Activated naive CD4-positive, alpha-beta T cell treated with anti-CD3 and anti-CD28 coated beads, Interleukin-2, amount 10 ng/mL, durations not matched to agents 7 days and 5 days (primary cell): ENCODE results near the gene CD79B.

Experiments used
- CTCF ChIA-PET: fragments of 350-600 bp; sonication (Branson Sonifier 250); formaldehyde crosslinking; loops from one replicate; lab custom pipeline; 2021; ENCODE audit warnings: antibody characterized with exemption; lab: Charles Lee
- DNase-seq: peaks from one replicate; pipeline ENCODE4 v3.0.0-alpha.2; 2020
- H3K27ac Mint-ChIP-seq: one replicate; pipeline ENCODE4 v1.8.0; 2021; ENCODE audit warnings: mild to moderate bottlenecking, moderate library complexity, mixed read lengths
- H3K27me3 Mint-ChIP-seq: one replicate; pipeline ENCODE4 v1.8.0; 2021; ENCODE audit warnings: mild to moderate bottlenecking, mixed read lengths
- H3K36me3 Mint-ChIP-seq: one replicate; pipeline ENCODE4 v1.8.0; 2021; ENCODE audit warnings: mixed read lengths
- H3K4me1 Mint-ChIP-seq: one replicate; pipeline ENCODE4 v1.8.0; 2021; ENCODE audit warnings: mixed read lengths
- H3K4me3 Mint-ChIP-seq: one replicate; pipeline ENCODE4 v1.8.0; 2021; ENCODE audit warnings: mild to moderate bottlenecking, moderate library complexity, mixed read lengths
- H3K9me3 Mint-ChIP-seq: one replicate; pipeline ENCODE4 v1.8.0; 2021; ENCODE audit warnings: mixed read lengths

Gene CD79B

GRCh38 chr17:63931981-63932561 lies at the start of gene CD79B:
TSS of gene CD79B (minus strand) at chr17:63932331. CDS start at chr17:63932261, 70 bp downstream.
- H3K27ac Mint-ChIP-seq: peak within 1 kb of the TSS; percentile 90
- peaks cover 37% of the 10 kb centered on the region for H3K27me3 Mint-ChIP-seq
- peak within 1 kb of the TSS; percentile 93 for H3K4me3 Mint-ChIP-seq
- H3K36me3 Mint-ChIP-seq: peaks cover 11% of the 10 kb centered on the region
- CTCF ChIA-PET: interaction anchor here (0.9 to 5.9 kb wide), 11 partner anchors 8 to 350 kb away, joined by 3 to 39 read pairs (median 6); partner anchors contain the start of genes CSHL1 and GH1
- no peaks in the 10 kb centered on the region for H3K9me3 Mint-ChIP-seq
- peaks cover 32% of the 10 kb centered on the region for H3K4me1 Mint-ChIP-seq
- peak; percentile 64 for DNase-seq

DNA sequence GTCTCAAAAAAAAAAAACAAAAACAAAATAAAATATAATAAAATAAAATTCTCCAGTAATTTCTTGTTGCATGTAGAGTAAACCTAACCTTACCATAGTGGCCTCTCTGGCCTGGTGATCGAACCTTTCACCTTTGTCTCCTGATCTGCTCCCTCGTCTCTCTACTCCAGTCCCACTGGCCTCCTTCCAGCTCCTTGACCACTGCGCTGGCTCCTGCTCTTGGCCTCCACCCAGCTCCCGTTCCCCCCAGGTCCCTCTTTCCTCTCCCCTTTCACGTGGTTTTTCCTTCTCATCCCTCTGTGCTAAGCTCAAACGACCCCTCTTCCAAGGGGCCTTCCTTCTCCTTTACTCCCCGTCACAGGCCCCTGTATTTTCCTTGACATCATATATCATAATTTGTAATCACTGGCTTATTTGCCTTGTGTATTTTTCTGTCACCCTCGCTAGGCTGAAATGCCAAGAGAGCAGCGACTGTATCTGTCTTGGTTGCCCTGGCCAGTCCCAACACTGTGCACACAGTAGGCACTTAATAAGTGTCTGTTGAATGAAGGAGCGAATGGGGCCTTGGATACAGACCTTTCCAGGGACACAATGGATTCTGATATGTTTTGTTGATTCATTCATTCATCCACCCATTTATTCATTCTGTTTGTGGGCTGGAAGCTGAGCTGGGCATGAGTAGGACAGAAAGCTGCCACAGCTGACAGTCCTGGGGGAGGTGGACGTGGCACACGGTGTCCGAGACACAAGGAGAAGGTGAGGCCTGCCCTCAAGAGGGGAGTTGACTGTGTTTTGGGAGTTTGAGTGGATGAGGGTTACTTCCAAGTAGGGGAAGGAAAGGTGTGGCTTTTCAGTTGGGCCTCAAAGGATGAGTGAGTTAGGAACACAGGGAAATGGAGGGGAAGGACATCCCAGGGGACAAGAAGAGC lies 46.4 kb upstream of the CD79B start:
- Mint-ChIP-seq H3K27ac (no peak overlapping the region), H3K36me3 (peaks cover 4% of the 10 kb centered on the region), H3K4me3 (no peak overlapping the region), H3K4me1 (peaks cover 5% of the 10 kb centered on the region), H3K27me3 (no peaks in the 10 kb centered on the region), H3K9me3 (peaks cover 11% of the 10 kb centered on the region)
- no peak for DNase-seq
- CTCF ChIA-PET: interaction anchor here (0.9 to 3.1 kb wide), 4 partner anchors 12 to 155 kb away, joined by 3 to 9 read pairs (median 3); partner anchors contain the start of gene GH1

DNA sequence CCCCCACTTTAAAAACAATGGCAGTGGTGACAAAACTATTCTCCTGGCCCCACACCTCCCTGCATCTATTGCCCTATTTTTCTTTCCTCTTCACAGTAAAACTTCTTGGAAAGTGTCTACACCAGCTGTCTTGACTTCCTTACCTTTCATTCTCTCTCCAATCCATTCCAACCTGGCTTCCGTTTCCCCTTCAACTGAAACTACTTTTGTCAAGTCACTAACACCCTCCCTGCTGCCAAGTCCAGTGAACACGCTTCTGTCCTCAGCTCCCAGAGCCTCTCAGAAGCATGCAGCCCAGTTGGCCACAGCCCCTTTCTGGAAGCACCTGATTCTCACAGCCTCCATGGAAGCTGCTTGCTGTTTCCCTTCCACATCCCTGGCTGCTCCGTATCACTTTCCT lies 44.6 kb upstream of the CD79B start:
- Mint-ChIP-seq H3K36me3 (no peaks in the 10 kb centered on the region), H3K27ac (no peak overlapping the region), H3K27me3 (no peaks in the 10 kb centered on the region), H3K4me1 (peaks cover 5% of the 10 kb centered on the region), H3K4me3 (no peak overlapping the region), H3K9me3 (peaks cover 1% of the 10 kb centered on the region)
- DNase-seq: no peak
- CTCF ChIA-PET: interaction anchor here (1.0 to 1.7 kb wide), 2 partner anchors 11 to 14 kb away, joined by 3 to 9 read pairs; no protein-coding TSS in a partner anchor

- Mint-ChIP-seq H3K36me3 (no peaks in the 10 kb centered on the region), H3K27me3 (peaks cover 3% of the 10 kb centered on the region), H3K4me1 (peaks cover 5% of the 10 kb centered on the region), H3K4me3 (no peak overlapping the region), H3K9me3 (no peaks in the 10 kb centered on the region), H3K27ac (no peak overlapping the region)
- DNase-seq: no peak
- CTCF ChIA-PET: interaction anchor here (0.7 to 1.7 kb wide), 4 partner anchors 10 to 50 kb away, joined by 3 to 9 read pairs (median 3); no protein-coding TSS in a partner anchor
Observed at GRCh38 chr17:63975541-63976092, 43.5 kb upstream of the CD79B start.

DNA sequence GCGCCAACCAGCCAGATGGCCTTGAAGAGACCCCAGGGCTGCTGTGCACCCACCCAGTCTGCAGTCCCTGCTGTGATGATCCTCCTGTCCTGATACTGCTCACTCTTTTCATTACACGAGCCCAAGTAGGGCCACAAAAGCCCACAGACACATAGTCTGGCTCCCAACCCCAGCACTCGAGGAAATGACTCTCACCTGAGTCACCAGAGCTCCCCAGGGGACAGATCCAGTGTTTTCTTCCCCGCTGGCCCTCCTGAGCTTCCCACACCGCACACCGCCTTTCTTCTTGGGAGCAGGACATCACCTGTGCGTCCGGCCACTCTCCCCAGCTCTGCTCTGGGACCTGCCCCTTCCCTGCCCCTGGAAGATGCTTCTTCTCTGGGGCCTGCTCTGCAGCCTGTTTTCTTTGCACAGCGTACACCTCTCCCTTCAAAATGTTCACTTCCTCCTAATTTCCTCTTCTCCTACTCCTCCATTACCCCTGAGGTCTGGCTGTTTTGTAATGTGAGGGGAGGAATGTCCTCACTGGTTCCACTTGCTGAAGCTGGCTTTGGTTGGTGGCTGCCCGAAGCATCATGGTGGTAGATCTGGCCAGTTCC lies 42.6 kb upstream of the CD79B start:
- H3K9me3 Mint-ChIP-seq: no peaks in the 10 kb centered on the region
- peaks cover 6% of the 10 kb centered on the region for H3K27me3 Mint-ChIP-seq
- CTCF ChIA-PET: interaction anchor here (0.7 to 1.7 kb wide), 3 partner anchors 16 to 54 kb away, joined by 3 to 9 read pairs (median 6); no protein-coding TSS in a partner anchor
- H3K4me1 Mint-ChIP-seq: peaks cover 5% of the 10 kb centered on the region
- H3K27ac Mint-ChIP-seq: no peak overlapping the region
- no peaks in the 10 kb centered on the region for H3K36me3 Mint-ChIP-seq
- DNase-seq: no peak
- no peak overlapping the region for H3K4me3 Mint-ChIP-seq

GRCh38 chr17:63973930-63974593 lies 41.9 kb upstream of the CD79B start:
- no peaks in the 10 kb centered on the region for H3K36me3 Mint-ChIP-seq
- no peaks in the 10 kb centered on the region for H3K9me3 Mint-ChIP-seq
- DNase-seq: no peak
- CTCF ChIA-PET: interaction anchor here (0.7 to 1.7 kb wide), 3 partner anchors 17 to 53 kb away, joined by 3 to 6 read pairs (median 4); no protein-coding TSS in a partner anchor
- H3K4me1 Mint-ChIP-seq: peaks cover 5% of the 10 kb centered on the region
- H3K4me3 Mint-ChIP-seq: no peak overlapping the region
- H3K27me3 Mint-ChIP-seq: peaks cover 12% of the 10 kb centered on the region
- no peak overlapping the region for H3K27ac Mint-ChIP-seq

- Mint-ChIP-seq H3K4me1 (peaks cover 5% of the 10 kb centered on the region), H3K9me3 (no peaks in the 10 kb centered on the region), H3K27ac (no peak overlapping the region), H3K27me3 (peaks cover 17% of the 10 kb centered on the region), H3K4me3 (no peak overlapping the region), H3K36me3 (no peaks in the 10 kb centered on the region)
- CTCF ChIA-PET: interaction anchor here (0.9 to 1.7 kb wide), 2 partner anchors 17 to 27 kb away, joined by 4 to 6 read pairs; no protein-coding TSS in a partner anchor
- DNase-seq: no peak
Observed at GRCh38 chr17:63973247-63973646, 41.1 kb upstream of the CD79B start.

GRCh38 chr17:63972796-63973195 lies 40.7 kb upstream of the CD79B start, which contains the start of gene SCN4A:
TSS of gene SCN4A (minus strand) at chr17:63972918. CDS start at chr17:63972841, 77 bp downstream.
- H3K9me3 Mint-ChIP-seq: no peaks in the 10 kb centered on the region
- H3K36me3 Mint-ChIP-seq: no peaks in the 10 kb centered on the region
- DNase-seq: no peak
- H3K4me1 Mint-ChIP-seq: peaks cover 5% of the 10 kb centered on the region
- H3K27me3 Mint-ChIP-seq: peaks cover 20% of the 10 kb centered on the region
- CTCF ChIA-PET: no interaction called here
- H3K27ac Mint-ChIP-seq: no peak within 1 kb of the TSS
- H3K4me3 Mint-ChIP-seq: no peak within 1 kb of the TSS

DNA sequence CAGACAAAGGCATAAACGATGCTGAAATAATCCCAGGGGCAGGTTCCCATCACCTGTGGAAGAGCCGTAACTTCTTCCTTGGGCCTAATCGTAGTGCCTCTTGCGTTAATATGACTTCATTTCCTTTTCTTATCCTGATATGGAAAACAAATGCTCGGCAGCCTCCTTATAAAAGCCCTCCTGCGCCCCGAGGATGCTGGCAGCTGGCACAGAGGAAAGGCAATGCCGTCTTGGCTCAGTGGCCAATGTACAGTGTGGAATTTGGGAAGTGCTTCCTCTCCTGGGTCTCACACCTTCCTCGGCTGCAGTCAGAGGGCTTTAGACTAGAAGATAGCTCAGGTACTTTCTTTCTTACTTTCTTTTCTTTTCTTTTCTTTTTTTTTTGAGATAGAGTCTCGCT lies 37.1 kb upstream of the CD79B start:
- Mint-ChIP-seq H3K27ac (no peak overlapping the region), H3K4me3 (no peak overlapping the region), H3K4me1 (peaks cover 6% of the 10 kb centered on the region), H3K27me3 (peaks cover 23% of the 10 kb centered on the region), H3K36me3 (no peaks in the 10 kb centered on the region), H3K9me3 (no peaks in the 10 kb centered on the region)
- no peak for DNase-seq
- CTCF ChIA-PET: interaction anchor here (2.9 kb wide), 1 partner anchor 21 kb away, joined by 11 read pairs; no protein-coding TSS in a partner anchor

GRCh38 chr17:63967953-63968352 lies 35.8 kb upstream of the CD79B start:
- peaks cover 26% of the 10 kb centered on the region for H3K27me3 Mint-ChIP-seq
- no peak overlapping the region for H3K4me3 Mint-ChIP-seq
- peaks cover 6% of the 10 kb centered on the region for H3K4me1 Mint-ChIP-seq
- H3K27ac Mint-ChIP-seq: no peak overlapping the region
- no peaks in the 10 kb centered on the region for H3K36me3 Mint-ChIP-seq
- CTCF ChIA-PET: interaction anchor here (1.0 to 2.9 kb wide), 4 partner anchors 23 to 58 kb away, joined by 3 to 11 read pairs (median 5); no protein-coding TSS in a partner anchor
- DNase-seq: no peak
- no peaks in the 10 kb centered on the region for H3K9me3 Mint-ChIP-seq

GRCh38 chr17:63966646-63967264 lies 34.6 kb upstream of the CD79B start:
- Mint-ChIP-seq H3K4me3 (no peak overlapping the region), H3K4me1 (peaks cover 9% of the 10 kb centered on the region), H3K27me3 (peaks cover 33% of the 10 kb centered on the region), H3K36me3 (no peaks in the 10 kb centered on the region), H3K27ac (no peak overlapping the region), H3K9me3 (no peaks in the 10 kb centered on the region)
- CTCF ChIA-PET: interaction anchor here (0.8 to 2.9 kb wide), 4 partner anchors 10 to 47 kb away, joined by 3 to 11 read pairs (median 4); no protein-coding TSS in a partner anchor
- DNase-seq: peak; percentile 54

- Mint-ChIP-seq H3K4me1 (peaks cover 11% of the 10 kb centered on the region), H3K4me3 (no peak overlapping the region), H3K36me3 (no peaks in the 10 kb centered on the region), H3K27me3 (peaks cover 30% of the 10 kb centered on the region), H3K9me3 (no peaks in the 10 kb centered on the region), H3K27ac (no peak overlapping the region)
- no peak for DNase-seq
- CTCF ChIA-PET: interaction anchor here (1.2 to 3.5 kb wide), 2 partner anchors 16 to 44 kb away, joined by 4 to 10 read pairs; no protein-coding TSS in a partner anchor
Observed at GRCh38 chr17:63963123-63963522, 31.0 kb upstream of the CD79B start.
